Muscle of leg (tissue), 11 donors: ENCODE results near the gene MED9. TPM values are rescaled to one million over a fixed set of nuclear protein-coding genes. Genes with fewer than 3 reads are reported as not detected.
A peak's percentile ranks its signal among the peaks of the same experiment; 100 is the strongest.

Experiments used
- DNase-seq: peaks from one replicate; pipeline ENCODE4 v3.0.0; 2013
- H3K27ac ChIP-seq: one replicate; pipeline ENCODE4 v1.5.1; 2013; ENCODE audit warnings: mild to moderate bottlenecking, low read length, control low read depth
- H3K27me3 ChIP-seq: one replicate; pipeline ENCODE4 v1.6.1; 2013; ENCODE audit warnings: low read length; ENCODE audit not compliant: control insufficient read depth, insufficient read depth
- H3K36me3 ChIP-seq: one replicate; pipeline ENCODE4 v1.6.1; 2013; ENCODE audit warnings: low read length; ENCODE audit not compliant: control insufficient read depth, insufficient read depth
- H3K4me1 ChIP-seq: one replicate; pipeline ENCODE4 v1.6.1; 2013; ENCODE audit warnings: low read length; ENCODE audit not compliant: control insufficient read depth, insufficient read depth
- H3K4me3 ChIP-seq: one replicate; pipeline ENCODE4 v1.5.1; 2013; ENCODE audit warnings: low read length, control low read depth
- H3K9me3 ChIP-seq: replicated peaks from 2 replicates; pipeline ENCODE4 v1.6.1; 2013; ENCODE audit warnings: low read depth, low read length; ENCODE audit not compliant: control insufficient read depth
- WGBS: methylation state at CpG from one replicate; pipeline ENCODE4 v1.1.5; 2013; ENCODE audit warnings: missing lambda C conversion rate; ENCODE audit not compliant: insufficient coverage; 5-methylcytosine and 5-hydroxymethylcytosine counted together
- polyA plus RNA-seq, 8 donors: library from polyadenylated mRNA; unstranded; fragments of 120-200 nt; gene quantifications; one replicate each; pipeline versions ENCODE4 v1.2.1 to v1.2.3, GENCODE V29; 2013; ENCODE audit warnings: inconsistent platforms in 1 of 8, low replicate concordance in 1 of 8; ENCODE audit not compliant: insufficient read length in 8 of 8, insufficient read depth in 1 of 8
- total RNA-seq: library from RNA; stranded (reverse); fragments of 120-200 nt; gene quantifications from one replicate; pipeline ENCODE4 v1.2.4, GENCODE V29; 2013

The MED9 gene
- total and polyA plus RNA-seq, 9 donors: 13.1 to 17.6 (median 15.8) TPM

- Histone ChIP-seq H3K27me3 (no peaks in the 10 kb centered on the region), H3K36me3 (no peaks in the 10 kb centered on the region), H3K9me3 (no peaks in the 10 kb centered on the region), H3K27ac (peak overlapping the region; percentile 76), H3K4me1 (peaks cover 9% of the 10 kb centered on the region), H3K4me3 (no peak overlapping the region)
- WGBS: 47% methylated on average over 5 of the region's 11 CpGs
- DNase-seq: peak; percentile 72
Observed at GRCh38 chr17:17440010-17440843, 36.6 kb upstream of the MED9 start.

- peak; percentile 40 for DNase-seq
- H3K4me1 ChIP-seq: peaks cover 17% of the 10 kb centered on the region
- H3K4me3 ChIP-seq: no peak overlapping the region
- no peaks in the 10 kb centered on the region for H3K9me3 ChIP-seq
- H3K27ac ChIP-seq: peak overlapping the region; percentile 76
- H3K27me3 ChIP-seq: no peaks in the 10 kb centered on the region
- no CpG with 5 or more reads among the region's 11 CpGs for WGBS
- H3K36me3 ChIP-seq: no peaks in the 10 kb centered on the region
Observed at GRCh38 chr17:17440938-17441675, 35.7 kb upstream of the MED9 start.

- peaks cover 24% of the 10 kb centered on the region for H3K4me1 ChIP-seq
- no peak overlapping the region for H3K27ac ChIP-seq
- no peaks in the 10 kb centered on the region for H3K27me3 ChIP-seq
- H3K36me3 ChIP-seq: no peaks in the 10 kb centered on the region
- DNase-seq: no peak
- no peak overlapping the region for H3K4me3 ChIP-seq
- no peaks in the 10 kb centered on the region for H3K9me3 ChIP-seq
- no CpG with 5 or more reads among the region's 14 CpGs for WGBS
Observed at GRCh38 chr17:17443173-17443572, 33.6 kb upstream of the MED9 start.

GRCh38 chr17:17445296-17445924, 31.4 kb upstream of the MED9 start:
- no peak for DNase-seq
- no peaks in the 10 kb centered on the region for H3K36me3 ChIP-seq
- no peaks in the 10 kb centered on the region for H3K9me3 ChIP-seq
- H3K4me1 ChIP-seq: peaks cover 20% of the 10 kb centered on the region
- no peaks in the 10 kb centered on the region for H3K27me3 ChIP-seq
- H3K4me3 ChIP-seq: no peak overlapping the region
- peak overlapping the region; percentile 67 for H3K27ac ChIP-seq
- WGBS: 57% methylated on average over 6 of the region's 8 CpGs

- Histone ChIP-seq H3K36me3 (no peaks in the 10 kb centered on the region), H3K27me3 (no peaks in the 10 kb centered on the region), H3K4me3 (no peak overlapping the region), H3K4me1 (peaks cover 23% of the 10 kb centered on the region), H3K27ac (peak overlapping the region; percentile 67), H3K9me3 (no peaks in the 10 kb centered on the region)
- 67% methylated on average over 3 of the region's 12 CpGs for WGBS
- peak; percentile 41 for DNase-seq
Observed at GRCh38 chr17:17445925-17446665, 30.7 kb upstream of the MED9 start.

GRCh38 chr17:17446666-17447155, 30.1 kb upstream of the MED9 start:
- no peak for DNase-seq
- H3K27ac ChIP-seq: peak overlapping the region; percentile 62
- no peaks in the 10 kb centered on the region for H3K36me3 ChIP-seq
- H3K27me3 ChIP-seq: no peaks in the 10 kb centered on the region
- H3K4me1 ChIP-seq: peaks cover 23% of the 10 kb centered on the region
- no peak overlapping the region for H3K4me3 ChIP-seq
- 82% methylated on average over 4 of the region's 4 CpGs for WGBS
- H3K9me3 ChIP-seq: no peaks in the 10 kb centered on the region

GRCh38 chr17:17447264-17447663, 29.5 kb upstream of the MED9 start:
- Histone ChIP-seq H3K27ac (no peak overlapping the region), H3K9me3 (no peaks in the 10 kb centered on the region), H3K4me1 (peaks cover 23% of the 10 kb centered on the region), H3K36me3 (no peaks in the 10 kb centered on the region), H3K4me3 (no peak overlapping the region), H3K27me3 (no peaks in the 10 kb centered on the region)
- no peak for DNase-seq
- WGBS: 81% methylated on average over 4 of the region's 5 CpGs

- Histone ChIP-seq H3K27ac (no peak overlapping the region), H3K4me1 (peaks cover 23% of the 10 kb centered on the region), H3K27me3 (no peaks in the 10 kb centered on the region), H3K36me3 (no peaks in the 10 kb centered on the region), H3K9me3 (no peaks in the 10 kb centered on the region), H3K4me3 (no peak overlapping the region)
- WGBS: no CpG with 5 or more reads among the region's 5 CpGs
- DNase-seq: no peak
Observed at GRCh38 chr17:17448076-17448475, 28.7 kb upstream of the MED9 start.

- no peaks in the 10 kb centered on the region for H3K27me3 ChIP-seq
- H3K36me3 ChIP-seq: no peaks in the 10 kb centered on the region
- H3K27ac ChIP-seq: no peak overlapping the region
- DNase-seq: no peak
- H3K4me3 ChIP-seq: no peak overlapping the region
- peaks cover 23% of the 10 kb centered on the region for H3K4me1 ChIP-seq
- WGBS: 83% methylated on average over 3 of the region's 4 CpGs
- H3K9me3 ChIP-seq: no peaks in the 10 kb centered on the region
Observed at GRCh38 chr17:17448723-17449122, 28.1 kb upstream of the MED9 start.
